NCI-H748 (cell line): ENCODE measurements around the gene TRAF5.

ENCODE experiments used
- DNase-seq: peaks from one replicate; lab custom pipeline; 2025; ENCODE audit not compliant: unreplicated experiment; lab: John Stamatoyannopoulos, UW

TRAF5 gene

GRCh38 chr1:211327346-211327921 lies 801 bp downstream of the TRAF5 start:
- peak; percentile 6 for DNase-seq

- no peak for DNase-seq
These were observed 1.6 kb downstream of the TRAF5 start for GRCh38 chr1:211328084-211328694.

GRCh38 chr1:211328866-211329475 lies 2.3 kb downstream of the TRAF5 start:
- no peak for DNase-seq

- DNase-seq = no peak
These were observed 3.1 kb downstream of the TRAF5 start for GRCh38 chr1:211329764-211330201.

- DNase-seq = no peak
These were observed 3.8 kb downstream of the TRAF5 start for GRCh38 chr1:211330282-211330936.

- DNase-seq = no peak
These were observed 4.5 kb downstream of the TRAF5 start for GRCh38 chr1:211331011-211331709.

GRCh38 chr1:211332036-211332616 lies 5.5 kb downstream of the TRAF5 start:
- DNase-seq = no peak

- no peak for DNase-seq
These were observed 6.2 kb downstream of the TRAF5 start for GRCh38 chr1:211332830-211333229.

- no peak for DNase-seq
These were observed 7.3 kb downstream of the TRAF5 start for GRCh38 chr1:211333906-211334305.

- DNase-seq = no peak
These were observed 8.4 kb downstream of the TRAF5 start for GRCh38 chr1:211334986-211335385.

GRCh38 chr1:211335522-211336157 lies 9.0 kb downstream of the TRAF5 start:
- no peak for DNase-seq

- DNase-seq = no peak
These were observed 9.5 kb downstream of the TRAF5 start for GRCh38 chr1:211336161-211336560.

GRCh38 chr1:211336775-211337174 lies 10.1 kb downstream of the TRAF5 start:
- DNase-seq = no peak

- DNase-seq = no peak
These were observed 11.0 kb downstream of the TRAF5 start for GRCh38 chr1:211337430-211338223.

- DNase-seq = no peak
These were observed 11.6 kb downstream of the TRAF5 start for GRCh38 chr1:211338224-211338620.

GRCh38 chr1:211339631-211340041 lies 13.0 kb downstream of the TRAF5 start:
- DNase-seq = no peak

GRCh38 chr1:211340622-211341507 lies 14.2 kb downstream of the TRAF5 start:
- no peak for DNase-seq

GRCh38 chr1:211341999-211342398 lies 15.4 kb downstream of the TRAF5 start:
- DNase-seq = no peak

- DNase-seq = no peak
These were observed 17.0 kb downstream of the TRAF5 start for GRCh38 chr1:211343607-211344006.
